GM23338 (cell line): ENCODE results near the gene SETX. TPM values are rescaled to one million over a fixed set of nuclear protein-coding genes. Genes with fewer than 3 reads are reported as not detected.

Experiments
- ATAC-seq: fragments of 200-7000 bp; cut with Tn5 transposase; 3 replicates; pipeline ENCODE4 v1.9.1; 2020
- DNase-seq: peaks from one replicate; pipeline ENCODE4 v3.0.0-alpha.2; 2015; ENCODE audit warnings: low spot score
- H2AFZ ChIP-seq: fragments of 200-600 bp; sonication (generic); 2 replicates; pipeline ENCODE4 v1.8.0; 2016; ENCODE audit warnings: antibody characterized with exemption, mild to moderate bottlenecking, moderate library complexity
- H3F3A ChIP-seq: fragments of 200-600 bp; sonication (generic); replicated peaks from 2 replicates; pipeline ENCODE4 v1.8.0; 2017; ENCODE audit warnings: antibody characterized with exemption, mixed run types, low read depth
- H3K27ac ChIP-seq: fragments of 200-600 bp; sonication (generic); 2 replicates; pipeline ENCODE4 v1.6.1; 2016; ENCODE audit warnings: low read depth
- H3K27me3 ChIP-seq: fragments of 200-600 bp; sonication (generic); 2 replicates; pipeline ENCODE4 v1.8.0; 2016; ENCODE audit warnings: mild to moderate bottlenecking, mixed run types, moderate library complexity; ENCODE audit not compliant: insufficient read depth
- H3K36me3 ChIP-seq: fragments of 200-600 bp; sonication (generic); 2 replicates; pipeline ENCODE4 v1.8.0; 2016; ENCODE audit warnings: mild to moderate bottlenecking; ENCODE audit not compliant: insufficient read depth
- H3K4me1 ChIP-seq: fragments of 200-600 bp; sonication (generic); 2 replicates; pipeline ENCODE4 v1.8.0; 2016; ENCODE audit warnings: mild to moderate bottlenecking, moderate library complexity; ENCODE audit not compliant: insufficient read depth
- H3K4me2 ChIP-seq: fragments of 200-600 bp; sonication (generic); 2 replicates; pipeline ENCODE4 v1.7.1; 2017; ENCODE audit warnings: mixed run types
- H3K4me3 ChIP-seq: fragments of 200-600 bp; sonication (generic); 2 replicates; pipeline ENCODE4 v1.6.1; 2016; ENCODE audit warnings: mixed run types
- H3K79me2 ChIP-seq: fragments of 200-600 bp; sonication (generic); replicated peaks from 2 replicates; pipeline ENCODE4 v1.8.0; 2017; ENCODE audit warnings: mild to moderate bottlenecking; ENCODE audit not compliant: insufficient read depth
- H3K9me2 ChIP-seq: fragments of 200-600 bp; sonication (generic); 2 replicates; pipeline ENCODE4 v1.8.0; 2017; ENCODE audit not compliant: insufficient read depth
- H4K20me1 ChIP-seq: fragments of 200-600 bp; sonication (generic); replicated peaks from 2 replicates; pipeline ENCODE4 v1.8.0; 2017; ENCODE audit warnings: mild to moderate bottlenecking; ENCODE audit not compliant: insufficient read depth
- H3K27ac Mint-ChIP-seq: 2 replicates; pipeline ENCODE4 v1.8.0; 2020; ENCODE audit warnings: inconsistent platforms, mild to moderate bottlenecking, moderate library complexity, mixed read lengths
- H3K27me3 Mint-ChIP-seq: 3 replicates; pipeline ENCODE4 v1.8.0; 2022; ENCODE audit warnings: low read depth, mild to moderate bottlenecking, moderate library complexity, mixed read lengths, inconsistent platforms; ENCODE audit not compliant: insufficient read depth, poor library complexity
- H3K36me3 Mint-ChIP-seq: 3 replicates; pipeline ENCODE4 v1.8.0; 2021; ENCODE audit warnings: low read depth, mild to moderate bottlenecking, inconsistent platforms, moderate library complexity, mixed read lengths
- H3K4me1 Mint-ChIP-seq: 3 replicates; pipeline ENCODE4 v1.8.0; 2020; ENCODE audit warnings: mild to moderate bottlenecking, inconsistent platforms, mixed read lengths
- H3K4me3 Mint-ChIP-seq: 3 replicates; pipeline ENCODE4 v1.8.0; 2021; ENCODE audit warnings: moderate library complexity, mild to moderate bottlenecking, inconsistent platforms, mixed read lengths
- H3K9me3 Mint-ChIP-seq: 3 replicates; pipeline ENCODE4 v1.8.0; 2020; ENCODE audit warnings: moderate library complexity, mild to moderate bottlenecking, inconsistent platforms, mixed read lengths
- CREB1 ChIP-seq: fragments of 250-450 bp; sonication (Bioruptor Pico); IDR thresholded peaks from 2 replicates; pipeline ENCODE4 v1.5.0; 2020; ENCODE audit warnings: low read depth, mild to moderate bottlenecking, moderate library complexity
- CTCF ChIP-seq, 2 experiments: fragments of 200-600 bp in 1 of 2; sonication (generic) in 1 of 2; conservative IDR thresholded peaks; 2 replicates each; pipeline versions ENCODE4 v1.5.1 to v1.6.1; 2016 to 2017; ENCODE audit warnings: antibody characterized with exemption in 2 of 2, low read depth in 2 of 2, mild to moderate bottlenecking in 2 of 2, moderate library complexity in 1 of 2
- ETS1 ChIP-seq: IDR thresholded peaks from 2 replicates; pipeline ENCODE4 v1.6.1; 2016; ENCODE audit warnings: antibody characterized with exemption
- EZH2 ChIP-seq: fragments of 200-600 bp; sonication (generic); IDR thresholded peaks from one replicate; pipeline ENCODE4 v1.8.0; 2017; ENCODE audit warnings: antibody characterized with exemption, mild to moderate bottlenecking, low read depth; ENCODE audit not compliant: unreplicated experiment
- JUNB ChIP-seq: IDR thresholded peaks from one replicate; pipeline ENCODE4 v1.6.1; 2016; ENCODE audit warnings: antibody characterized with exemption; ENCODE audit not compliant: unreplicated experiment
- NANOG ChIP-seq: IDR thresholded peaks from 2 replicates; pipeline ENCODE4 v1.6.1; 2016; ENCODE audit warnings: antibody characterized with exemption, borderline replicate concordance
- POLR2AphosphoS5 ChIP-seq: IDR thresholded peaks from 2 replicates; pipeline ENCODE4 v1.6.1; 2016; ENCODE audit warnings: antibody characterized with exemption, low read depth
- REST ChIP-seq: IDR thresholded peaks from one replicate; pipeline ENCODE4 v1.6.1; 2018; ENCODE audit warnings: antibody characterized with exemption; ENCODE audit not compliant: unreplicated experiment
- ZNF114 ChIP-seq: fragments of 250-450 bp; sonication (Bioruptor Pico); IDR thresholded peaks from 2 replicates; pipeline ENCODE4 v1.5.0; 2020; ENCODE audit warnings: mild to moderate bottlenecking, moderate library complexity
- ZNF331 ChIP-seq: fragments of 250-450 bp; sonication (Bioruptor Pico); IDR thresholded peaks from 2 replicates; pipeline ENCODE4 v1.5.0; 2020; ENCODE audit warnings: low read depth, mild to moderate bottlenecking, moderate library complexity
- ZNF462 ChIP-seq: fragments of 250-450 bp; sonication (Bioruptor Pico); IDR thresholded peaks from 2 replicates; pipeline ENCODE4 v1.5.0; 2020; ENCODE audit warnings: mild to moderate bottlenecking, moderate library complexity
- polyA plus RNA-seq: library from polyadenylated mRNA; unstranded; fragments of >200 nt; fragmentation: Nextera tagmentation; extraction: Ambion mirVana; gene quantifications from 2 replicates; pipeline ENCODE4 v1.2.1, GENCODE V29; 2016
- total RNA-seq: library from RNA; depleted of rRNA; stranded (reverse); fragments of >200 nt; shearing (Covaris generic); gene quantifications from 2 replicates; pipeline ENCODE4 v1.2.3, GENCODE V29; 2014

Gene SETX
- total and polyA plus RNA-seq, 2 experiments from 2014 or later: 17.5 to 49.9 TPM

- TF ChIP-seq ZNF114 (CRISPR knock-in tag): no peak
- no peak for TF ChIP-seq ZNF331 (CRISPR knock-in tag)
- TF ChIP-seq ZNF462 (CRISPR knock-in tag): no peak
These were observed 116.5 kb downstream of the SETX start (continued) for GRCh38 chr9:132238026-132238972.

- no peaks in the 10 kb centered on the region for H3K36me3 ChIP-seq
- no peak overlapping the region for H2AFZ ChIP-seq
- peaks cover 7% of the 10 kb centered on the region; the same call in 1 of the 2 replicates for H3K4me1 ChIP-seq
- no peak for DNase-seq
- 0 out of 2 replicates have a peak, but pooled peaks cover 4% of the 10 kb centered on the region for H3F3A ChIP-seq
- Mint-ChIP-seq H3K4me3 (no peak overlapping the region), H3K36me3 (no peaks in the 10 kb centered on the region), H3K27ac (no peak overlapping the region), H3K9me3 (no peaks in the 10 kb centered on the region), H3K27me3 (peaks cover 31% of the 10 kb centered on the region), H3K4me1 (peaks cover 10% of the 10 kb centered on the region; the same call in 2 of the 3 replicates)
- no peaks in the 10 kb centered on the region for H3K9me2 ChIP-seq
- no peak overlapping the region for H3K4me2 ChIP-seq
- no peak overlapping the region for H3K27ac ChIP-seq
- no peaks in the 10 kb centered on the region for H3K79me2 ChIP-seq
- no peaks in the 10 kb centered on the region for H4K20me1 ChIP-seq
- H3K4me3 ChIP-seq: no peak overlapping the region
- peaks cover 4% of the 10 kb centered on the region for H3K27me3 ChIP-seq
- no peak for ATAC-seq
- TF ChIP-seq EZH2 (no peak), JUNB (no peak), CTCF (conservative IDR thresholded peaks at IDR 0.05; ENCODE audit: low read depth in 2 of 2) (no peak), ZNF114 (CRISPR knock-in tag) (no peak), REST (no peak), POLR2AphosphoS5 (no peak), ZNF331 (CRISPR knock-in tag) (no peak), NANOG (no peak), ETS1 (no peak), CREB1 (CRISPR knock-in tag) (no peak)
These were observed 117.3 kb downstream of the SETX start for GRCh38 chr9:132237481-132237880.
